ENCODE results near the gene KRTAP9-4. TPM values are rescaled to one million over a fixed set of nuclear protein-coding genes. Genes with fewer than 3 reads are reported as not detected.

The KRTAP9-4 gene
- total and polyA plus RNA-seq, 8 donors = not detected

DNA sequence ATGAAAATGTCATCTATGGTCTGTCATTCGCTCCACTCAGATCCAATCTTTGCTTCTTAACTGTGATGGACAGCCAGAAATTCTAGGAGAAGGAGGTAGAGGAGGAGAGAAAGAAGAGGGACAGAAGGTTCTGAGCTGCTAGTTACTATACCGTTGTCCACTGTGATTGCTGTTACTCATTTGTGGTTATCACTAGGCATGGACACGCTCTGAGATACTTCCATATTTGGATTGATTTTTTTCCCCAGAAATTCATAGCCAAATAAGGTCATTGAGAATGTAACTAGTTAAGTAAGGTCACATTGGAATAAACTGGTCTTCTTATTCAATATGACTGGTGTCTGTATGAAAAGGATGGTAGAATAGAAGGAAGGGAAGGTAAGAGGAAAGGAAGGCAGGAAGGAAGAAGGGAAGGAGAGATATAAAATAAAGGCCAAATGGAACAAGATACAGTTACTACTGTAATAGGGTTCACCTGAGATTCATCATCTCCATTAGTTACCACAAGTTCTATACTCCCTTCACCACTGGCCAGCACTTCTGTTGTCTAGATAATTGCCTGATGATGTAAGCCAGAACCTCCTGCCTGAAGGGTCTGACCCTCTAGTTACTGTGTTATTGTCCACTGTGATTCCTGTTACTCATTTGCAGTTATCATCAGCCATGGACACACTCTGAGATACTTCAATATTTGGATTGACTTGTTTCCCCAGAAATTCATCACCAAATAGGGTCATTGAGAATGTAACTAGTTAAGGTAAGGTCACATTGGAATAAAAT, 28.9 kb downstream of the KRTAP9-4 start:
- no peaks in the 10 kb centered on the region for H3K9me3 ChIP-seq
- no peaks in the 10 kb centered on the region for H3K36me3 ChIP-seq
- TF ChIP-seq, protein P1, sequence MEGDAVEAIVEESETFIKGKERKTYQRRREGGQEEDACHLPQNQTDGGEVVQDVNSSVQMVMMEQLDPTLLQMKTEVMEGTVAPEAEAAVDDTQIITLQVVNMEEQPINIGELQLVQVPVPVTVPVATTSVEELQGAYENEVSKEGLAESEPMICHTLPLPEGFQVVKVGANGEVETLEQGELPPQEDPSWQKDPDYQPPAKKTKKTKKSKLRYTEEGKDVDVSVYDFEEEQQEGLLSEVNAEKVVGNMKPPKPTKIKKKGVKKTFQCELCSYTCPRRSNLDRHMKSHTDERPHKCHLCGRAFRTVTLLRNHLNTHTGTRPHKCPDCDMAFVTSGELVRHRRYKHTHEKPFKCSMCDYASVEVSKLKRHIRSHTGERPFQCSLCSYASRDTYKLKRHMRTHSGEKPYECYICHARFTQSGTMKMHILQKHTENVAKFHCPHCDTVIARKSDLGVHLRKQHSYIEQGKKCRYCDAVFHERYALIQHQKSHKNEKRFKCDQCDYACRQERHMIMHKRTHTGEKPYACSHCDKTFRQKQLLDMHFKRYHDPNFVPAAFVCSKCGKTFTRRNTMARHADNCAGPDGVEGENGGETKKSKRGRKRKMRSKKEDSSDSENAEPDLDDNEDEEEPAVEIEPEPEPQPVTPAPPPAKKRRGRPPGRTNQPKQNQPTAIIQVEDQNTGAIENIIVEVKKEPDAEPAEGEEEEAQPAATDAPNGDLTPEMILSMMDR (IDR thresholded peaks at IDR 0.05) = no peak
- no peak overlapping the region for H3K27ac ChIP-seq
- no peak overlapping the region for H3K4me3 ChIP-seq
- intact Hi-C loops (cut with DNase I) = no loop called here
- DNase-seq = no peak
- peaks cover 0 to 11% of the 10 kb centered on the region in 2 donors for H3K27me3 ChIP-seq
- ATAC-seq = no peak
- H3K4me1 ChIP-seq = no peaks in the 10 kb centered on the region

DNA sequence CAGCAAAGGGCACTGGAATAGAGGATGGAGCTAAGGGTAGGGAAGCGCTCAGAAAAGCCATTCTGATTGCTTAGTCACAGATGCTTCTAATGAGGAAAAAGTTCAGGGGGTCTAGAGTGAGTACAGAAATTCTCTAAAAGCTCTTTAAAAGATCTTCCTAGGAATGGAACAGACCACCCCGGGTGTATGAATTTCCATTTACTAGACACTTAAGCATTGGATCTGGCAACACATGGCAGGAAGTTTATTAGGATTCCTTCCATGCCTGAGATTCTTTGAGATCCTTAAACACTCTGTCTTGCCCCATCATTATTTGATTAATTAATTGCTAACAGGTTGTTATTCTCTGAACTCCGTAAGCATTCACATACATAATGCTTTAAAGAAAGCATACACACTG, 34.6 kb downstream of the KRTAP9-4 start:
- intact Hi-C loops (cut with DNase I) = no loop called here
- TF ChIP-seq, protein P1 (IDR thresholded peaks at IDR 0.05) = no peak

DNA sequence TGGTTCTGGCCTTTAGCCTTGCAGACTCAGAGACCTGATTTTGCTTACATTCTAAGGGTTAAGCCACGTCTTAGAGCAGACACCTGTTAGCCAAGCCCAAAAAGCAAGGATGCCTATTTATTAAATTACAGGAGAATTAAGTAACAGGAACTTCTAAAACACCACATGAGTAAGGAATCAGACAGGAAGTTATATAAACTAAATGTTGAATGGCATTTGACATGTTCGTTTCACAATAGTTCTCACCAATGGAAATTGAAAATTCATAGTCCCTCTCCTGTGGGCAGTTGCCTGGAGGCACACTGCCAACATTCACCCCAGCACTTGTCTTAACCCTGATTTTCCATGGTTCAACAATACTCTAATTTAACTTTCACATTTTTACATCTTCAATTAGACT, 35.1 kb downstream of the KRTAP9-4 start:
- DNase-seq = no peak
- intact Hi-C loops (cut with DNase I) = no loop called here
- Histone ChIP-seq H3K36me3 (no peaks in the 10 kb centered on the region), H3K27me3 (peaks cover 0 to 5% of the 10 kb centered on the region in 2 donors), H3K9me3 (no peaks in the 10 kb centered on the region), H3K27ac (no peak overlapping the region), H3K4me1 (peaks cover 0 to 3% of the 10 kb centered on the region in 2 donors), H3K4me3 (no peak overlapping the region)
- TF ChIP-seq, protein P1 (IDR thresholded peaks at IDR 0.05) = no peak
- no peak for ATAC-seq

More for the DNA sequence above, 34.6 kb downstream of the KRTAP9-4 start:
- DNase-seq = no peak
- no peak for ATAC-seq
- Histone ChIP-seq H3K36me3 (no peaks in the 10 kb centered on the region), H3K27me3 (peaks cover 0 to 5% of the 10 kb centered on the region in 2 donors), H3K4me3 (no peak overlapping the region), H3K9me3 (no peaks in the 10 kb centered on the region), H3K4me1 (peaks cover 0 to 3% of the 10 kb centered on the region in 2 donors), H3K27ac (no peak overlapping the region)

GRCh38 chr17:41287050-41287449, 37.6 kb downstream of the KRTAP9-4 start:
- ATAC-seq (no peak), DNase-seq (no peak)
- Histone ChIP-seq H3K27me3 (peaks cover 0 to 12% of the 10 kb centered on the region in 2 donors), H3K4me3 (no peak overlapping the region), H3K4me1 (peaks cover 0 to 3% of the 10 kb centered on the region in 2 donors), H3K27ac (no peak overlapping the region), H3K9me3 (no peaks in the 10 kb centered on the region), H3K36me3 (no peaks in the 10 kb centered on the region)
- intact Hi-C loops (cut with DNase I) = no loop called here
- TF ChIP-seq, protein P1 (IDR thresholded peaks at IDR 0.05) = no peak

DNA sequence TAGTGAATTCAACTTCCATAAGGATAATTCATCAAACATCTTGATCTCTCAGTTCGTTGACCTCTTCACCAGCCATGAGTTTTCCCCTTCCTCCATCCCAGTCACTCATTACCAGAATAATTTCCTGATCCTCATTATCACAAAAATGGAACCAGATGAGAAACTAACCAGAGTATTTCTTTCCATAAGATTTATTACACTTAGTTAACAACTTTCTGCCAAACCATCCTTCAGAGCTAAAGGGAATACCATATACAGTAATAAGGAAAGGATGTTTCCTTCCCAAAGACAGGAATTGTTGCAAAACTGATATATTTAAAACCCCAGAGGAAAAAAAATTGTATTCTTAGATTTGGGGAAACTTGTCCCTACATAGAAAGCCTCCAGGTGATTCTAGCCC, 44.5 kb downstream of the KRTAP9-4 start:
- no peak overlapping the region for H3K27ac ChIP-seq
- H3K36me3 ChIP-seq = no peaks in the 10 kb centered on the region
- no peaks in the 10 kb centered on the region for H3K4me1 ChIP-seq
- H3K27me3 ChIP-seq = peaks cover 0 to 19% of the 10 kb centered on the region in 2 donors
- no peaks in the 10 kb centered on the region for H3K9me3 ChIP-seq
- ATAC-seq (no peak), DNase-seq (no peak)
- TF ChIP-seq, protein P1 (IDR thresholded peaks at IDR 0.05) = no peak
- intact Hi-C loops (cut with DNase I) = no loop called here
- no peak overlapping the region for H3K4me3 ChIP-seq

Data from left lung (tissue), 10 donors.